Stimulated activated naive CD8-positive, alpha-beta T cell treated with anti-CD3 and anti-CD28 coated beads, Interleukin-15, Interleukin-2, amounts not matched to agents 100 U/mL and 50 U/mL, for 24 hours (primary cell): Measurements from ENCODE around the gene FFAR1.
"Not testable (repeated sequence)": the region's sequence is repeated elsewhere in the genome, so short reads cannot be mapped to it uniquely, and the experiment has no call there.

Experiments used
- ATAC-seq: fragments of 150-1000 bp; cut with Tn5 transposase; one replicate; pipeline ENCODE4 v1.10.0; 2021
- DNase-seq: peaks from one replicate; pipeline ENCODE4 v3.0.0; 2021

FFAR1 gene

GRCh38 chr19:35362261-35363000 lies 14.7 kb downstream of the FFAR1 start:
- no peak for ATAC-seq
- no peak for DNase-seq

GRCh38 chr19:35363001-35363590 lies 15.4 kb downstream of the FFAR1 start:
- no peak for DNase-seq

GRCh38 chr19:35363711-35364425 lies 16.2 kb downstream of the FFAR1 start:
- no peak for ATAC-seq
- DNase-seq = no peak

More at GRCh38 chr19:35363001-35363590, 15.4 kb downstream of the FFAR1 start:
- no peak for ATAC-seq

GRCh38 chr19:35365303-35365702 lies 17.6 kb downstream of the FFAR1 start:
- ATAC-seq (no peak), DNase-seq (no peak)

GRCh38 chr19:35368378-35368777 lies 20.7 kb downstream of the FFAR1 start:
- no peak for DNase-seq
- no peak for ATAC-seq

GRCh38 chr19:35369522-35369921 lies 21.8 kb downstream of the FFAR1 start:
- no peak for ATAC-seq
- DNase-seq = no peak

GRCh38 chr19:35370722-35371121 lies 23.0 kb downstream of the FFAR1 start, which contains the start of gene GPR42:
Gene GPR42, plus strand, starts transcription at chr19:35371068. Its CDS starts 292 bp downstream, at chr19:35371360.
- no peak for ATAC-seq
- no peak for DNase-seq

- DNase-seq = no peak
- no peak for ATAC-seq
These were observed 25.8 kb downstream of the FFAR1 start for GRCh38 chr19:35373492-35373891.

GRCh38 chr19:35374031-35374430 lies 26.3 kb downstream of the FFAR1 start:
- DNase-seq, ATAC-seq: not testable (repeated sequence)

GRCh38 chr19:35375505-35376307 lies 28.0 kb downstream of the FFAR1 start:
- DNase-seq (no peak), ATAC-seq (no peak)

- DNase-seq (no peak), ATAC-seq (no peak)
These were observed 30.0 kb downstream of the FFAR1 start for GRCh38 chr19:35377656-35378055.

GRCh38 chr19:35378356-35378755 lies 30.7 kb downstream of the FFAR1 start:
- no peak for DNase-seq
- no peak for ATAC-seq

- not testable (repeated sequence) for ATAC-seq, DNase-seq
These were observed 31.8 kb downstream of the FFAR1 start for GRCh38 chr19:35379545-35379944.

- no peak for ATAC-seq
- no peak for DNase-seq
These were observed 32.3 kb downstream of the FFAR1 start for GRCh38 chr19:35379992-35380391.

GRCh38 chr19:35380450-35381124 lies 32.9 kb downstream of the FFAR1 start:
- ATAC-seq (no peak), DNase-seq (no peak)

GRCh38 chr19:35381318-35381717 lies 33.6 kb downstream of the FFAR1 start:
- ATAC-seq (no peak), DNase-seq (no peak)

GRCh38 chr19:35381926-35382325 lies 34.2 kb downstream of the FFAR1 start:
- no peak for ATAC-seq
- DNase-seq = no peak

GRCh38 chr19:35383536-35383935 lies 35.8 kb downstream of the FFAR1 start:
- DNase-seq = no peak
- ATAC-seq = no peak

GRCh38 chr19:35388277-35389054 lies 40.8 kb downstream of the FFAR1 start:
- DNase-seq (no peak), ATAC-seq (no peak)

- DNase-seq = no peak
- ATAC-seq = no peak
These were observed 41.6 kb downstream of the FFAR1 start for GRCh38 chr19:35389192-35389861.
